ENCODE data around the gene TMEM169.
A peak's percentile ranks its signal among the peaks of the same experiment; 100 is the strongest.

TMEM169 gene

GRCh38 chr2:216081487-216082116, at the start of gene TMEM169, which contains the start of gene PECR:
TSS of gene TMEM169 (plus strand) at chr2:216081919. CDS start at chr2:216095964, 14,045 bp downstream.
TSS of gene PECR (minus strand) at chr2:216081809. CDS start at chr2:216081741, 68 bp downstream.
- FAIRE-seq: no peak

GRCh38 chr2:216031960-216032689, 49.6 kb upstream of the TMEM169 start:
- FAIRE-seq: no peak

GRCh38 chr2:216033403-216033802, 48.3 kb upstream of the TMEM169 start:
- no peak for FAIRE-seq

GRCh38 chr2:216034065-216034464, 47.7 kb upstream of the TMEM169 start:
- peak; percentile 16 for FAIRE-seq

GRCh38 chr2:216039918-216040317, 41.8 kb upstream of the TMEM169 start:
- FAIRE-seq: no peak

- FAIRE-seq: no peak
Observed at GRCh38 chr2:216041438-216041837, 40.3 kb upstream of the TMEM169 start.

- no peak for FAIRE-seq
Observed at GRCh38 chr2:216043949-216044348, 37.8 kb upstream of the TMEM169 start.

- no peak for FAIRE-seq
Observed at GRCh38 chr2:216044883-216045486, 36.7 kb upstream of the TMEM169 start.

- FAIRE-seq: no peak
Observed at GRCh38 chr2:216047397-216047796, 34.3 kb upstream of the TMEM169 start.

GRCh38 chr2:216049452-216049851, 32.3 kb upstream of the TMEM169 start:
- FAIRE-seq: no peak

- no peak for FAIRE-seq
Observed at GRCh38 chr2:216051350-216051749, 30.4 kb upstream of the TMEM169 start.

GRCh38 chr2:216052420-216052819, 29.3 kb upstream of the TMEM169 start:
- FAIRE-seq: no peak

GRCh38 chr2:216055680-216056079, 26.0 kb upstream of the TMEM169 start:
- no peak for FAIRE-seq

- no peak for FAIRE-seq
Observed at GRCh38 chr2:216056739-216057138, 25.0 kb upstream of the TMEM169 start.

- no peak for FAIRE-seq
Observed at GRCh38 chr2:216057688-216058193, 24.0 kb upstream of the TMEM169 start.

- no peak for FAIRE-seq
Observed at GRCh38 chr2:216059233-216059834, 22.4 kb upstream of the TMEM169 start.

- no peak for FAIRE-seq
Observed at GRCh38 chr2:216064014-216064630, 17.6 kb upstream of the TMEM169 start.

GRCh38 chr2:216064665-216065064, 17.1 kb upstream of the TMEM169 start:
- FAIRE-seq: no peak

- no peak for FAIRE-seq
Observed at GRCh38 chr2:216066230-216066629, 15.5 kb upstream of the TMEM169 start.

GRCh38 chr2:216069028-216069427, 12.7 kb upstream of the TMEM169 start:
- no peak for FAIRE-seq

- no peak for FAIRE-seq
Observed at GRCh38 chr2:216070195-216070594, 11.5 kb upstream of the TMEM169 start.

GRCh38 chr2:216071111-216071851, 10.4 kb upstream of the TMEM169 start:
- FAIRE-seq: no peak
